ENCODE results near the gene MOGAT1.

MOGAT1 gene

GRCh38 chr2:222698276-222698675 is 26.8 kb downstream of the MOGAT1 start:
- in situ Hi-C loops (cut with HindIII; ENCODE audit: low sequenced_read_pairs), result no loop called here
- TF ChIP-seq, protein P1, sequence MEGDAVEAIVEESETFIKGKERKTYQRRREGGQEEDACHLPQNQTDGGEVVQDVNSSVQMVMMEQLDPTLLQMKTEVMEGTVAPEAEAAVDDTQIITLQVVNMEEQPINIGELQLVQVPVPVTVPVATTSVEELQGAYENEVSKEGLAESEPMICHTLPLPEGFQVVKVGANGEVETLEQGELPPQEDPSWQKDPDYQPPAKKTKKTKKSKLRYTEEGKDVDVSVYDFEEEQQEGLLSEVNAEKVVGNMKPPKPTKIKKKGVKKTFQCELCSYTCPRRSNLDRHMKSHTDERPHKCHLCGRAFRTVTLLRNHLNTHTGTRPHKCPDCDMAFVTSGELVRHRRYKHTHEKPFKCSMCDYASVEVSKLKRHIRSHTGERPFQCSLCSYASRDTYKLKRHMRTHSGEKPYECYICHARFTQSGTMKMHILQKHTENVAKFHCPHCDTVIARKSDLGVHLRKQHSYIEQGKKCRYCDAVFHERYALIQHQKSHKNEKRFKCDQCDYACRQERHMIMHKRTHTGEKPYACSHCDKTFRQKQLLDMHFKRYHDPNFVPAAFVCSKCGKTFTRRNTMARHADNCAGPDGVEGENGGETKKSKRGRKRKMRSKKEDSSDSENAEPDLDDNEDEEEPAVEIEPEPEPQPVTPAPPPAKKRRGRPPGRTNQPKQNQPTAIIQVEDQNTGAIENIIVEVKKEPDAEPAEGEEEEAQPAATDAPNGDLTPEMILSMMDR (IDR thresholded peaks at IDR 0.05; ENCODE audit: low read depth, low read length), result no peak
- H3K4me3 ChIP-seq (ENCODE audit: low read depth, low read length), result no peak overlapping the region
- no peak for DNase-seq (ENCODE audit: low read depth, low spot score)

DNA sequence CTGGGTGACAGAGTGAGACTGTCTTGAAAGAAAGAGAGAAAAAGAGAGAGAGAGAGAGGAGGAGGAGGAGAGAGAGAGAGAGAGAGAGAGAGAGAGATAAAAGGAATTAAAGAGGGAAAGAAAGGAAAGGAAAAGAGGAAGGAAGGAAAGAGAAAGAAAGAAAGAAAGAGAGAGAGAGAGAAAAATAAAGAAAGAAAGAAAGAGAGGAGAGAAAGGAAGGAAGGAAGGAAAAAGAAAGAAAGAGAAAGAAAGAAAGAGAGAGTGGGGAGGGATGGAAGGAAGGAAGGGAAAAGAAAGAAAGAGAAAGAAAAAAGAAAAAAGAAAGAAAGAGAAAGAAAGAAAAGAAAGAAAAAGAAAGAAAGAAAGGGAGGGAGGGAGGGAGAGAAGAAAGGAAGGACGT is 29.8 kb downstream of the MOGAT1 start:
- DNase-seq (ENCODE audit: low read depth, low spot score), result no peak
- in situ Hi-C loops (cut with HindIII; ENCODE audit: low sequenced_read_pairs), result no loop called here
- no peak overlapping the region for H3K4me3 ChIP-seq (ENCODE audit: low read depth, low read length)
- TF ChIP-seq, protein P1 (IDR thresholded peaks at IDR 0.05; ENCODE audit: low read depth, low read length), result no peak

GRCh38 chr2:222701721-222702131 is 30.3 kb downstream of the MOGAT1 start:
- H3K4me3 ChIP-seq (ENCODE audit: low read depth, low read length), result no peak overlapping the region
- in situ Hi-C loops (cut with HindIII; ENCODE audit: low sequenced_read_pairs), result no loop called here
- DNase-seq (ENCODE audit: low read depth, low spot score), result no peak
- TF ChIP-seq, protein P1 (IDR thresholded peaks at IDR 0.05; ENCODE audit: low read depth, low read length), result no peak

GRCh38 chr2:222703091-222703490 is 31.6 kb downstream of the MOGAT1 start:
- TF ChIP-seq, protein P1 (IDR thresholded peaks at IDR 0.05; ENCODE audit: low read depth, low read length), result no peak
- in situ Hi-C loops (cut with HindIII; ENCODE audit: low sequenced_read_pairs), result no loop called here
- no peak overlapping the region for H3K4me3 ChIP-seq (ENCODE audit: low read depth, low read length)
- DNase-seq (ENCODE audit: low read depth, low spot score), result no peak

- H3K4me3 ChIP-seq (ENCODE audit: low read depth, low read length), result no peak overlapping the region
- in situ Hi-C loops (cut with HindIII; ENCODE audit: low sequenced_read_pairs), result no loop called here
- DNase-seq (ENCODE audit: low read depth, low spot score), result peak; percentile 33
- TF ChIP-seq, protein P1 (IDR thresholded peaks at IDR 0.05; ENCODE audit: low read depth, low read length), result no peak
Observed at GRCh38 chr2:222703886-222704285, 32.4 kb downstream of the MOGAT1 start.

GRCh38 chr2:222706616-222707015 is 35.2 kb downstream of the MOGAT1 start:
- in situ Hi-C loops (cut with HindIII; ENCODE audit: low sequenced_read_pairs), result no loop called here

More at GRCh38 chr2:222706616-222707015, 35.2 kb downstream of the MOGAT1 start:
- no peak for DNase-seq (ENCODE audit: low read depth, low spot score)
- no peak overlapping the region for H3K4me3 ChIP-seq (ENCODE audit: low read depth, low read length)
- TF ChIP-seq, protein P1 (IDR thresholded peaks at IDR 0.05; ENCODE audit: low read depth, low read length), result no peak
